Progenitor cell of endocrine pancreas (in vitro differentiated cells): ENCODE results near the gene RERG. TPM values are rescaled to one million over a fixed set of nuclear protein-coding genes. Genes with fewer than 3 reads are reported as not detected.

Source experiments
- DNase-seq: peaks from one replicate; pipeline ENCODE4 v3.0.0; 2021; ENCODE audit warnings: low spot score; ENCODE audit not compliant: unreplicated experiment
- H3K27ac Mint-ChIP-seq: 2 replicates; pipeline ENCODE4 v1.8.0; 2021; ENCODE audit warnings: mild to moderate bottlenecking, moderate library complexity, mixed read lengths
- H3K27me3 Mint-ChIP-seq: 2 replicates; pipeline ENCODE4 v1.8.0; 2021; ENCODE audit warnings: mixed read lengths
- H3K36me3 Mint-ChIP-seq: 2 replicates; pipeline ENCODE4 v1.8.0; 2022; ENCODE audit warnings: mixed read lengths; ENCODE audit not compliant: insufficient read depth
- H3K4me1 Mint-ChIP-seq: 2 replicates; pipeline ENCODE4 v1.8.0; 2021; ENCODE audit warnings: low read depth, mixed read lengths
- H3K4me3 Mint-ChIP-seq: 2 replicates; pipeline ENCODE4 v1.8.0; 2021; ENCODE audit warnings: low read depth, mild to moderate bottlenecking, moderate library complexity, mixed read lengths
- H3K9me3 Mint-ChIP-seq: 2 replicates; pipeline ENCODE4 v1.8.0; 2021; ENCODE audit warnings: low read depth, mixed read lengths
- total RNA-seq: library from RNA; stranded (reverse); gene quantifications from 2 replicates; pipeline ENCODE4 v1.2.1, GENCODE V29; 2021
- TF ChIP-seq, protein P1 (sequence below): fragments of 200-600 bp; sonication (generic); IDR thresholded peaks from one replicate; pipeline ENCODE4 v1.5.0; 2021; ENCODE audit warnings: antibody characterized with exemption, mild to moderate bottlenecking; ENCODE audit not compliant: unreplicated experiment

The RERG gene
- total RNA-seq, 1 donor from 2014 or later: 1.8 TPM

DNA sequence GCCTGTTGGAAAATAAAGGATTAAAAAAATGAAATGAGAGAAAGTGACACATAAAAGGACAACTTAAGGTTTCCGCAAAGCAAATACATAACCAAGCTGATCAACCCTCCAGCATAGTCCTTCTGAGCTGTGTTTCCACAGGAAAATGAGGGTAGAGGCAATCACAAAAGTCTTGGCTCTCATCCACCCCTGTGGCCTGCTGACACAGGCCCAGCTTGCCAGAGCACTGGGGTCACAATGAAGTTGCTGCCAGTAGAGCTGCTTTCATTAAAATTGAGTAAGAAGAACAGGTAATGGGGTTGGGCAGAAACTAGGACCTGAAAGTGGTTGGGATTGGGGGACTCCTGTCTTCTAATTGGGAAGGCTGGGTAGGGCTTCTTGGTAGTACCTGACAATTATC is 65.9 kb downstream of the RERG start:
- TF ChIP-seq, protein P1, sequence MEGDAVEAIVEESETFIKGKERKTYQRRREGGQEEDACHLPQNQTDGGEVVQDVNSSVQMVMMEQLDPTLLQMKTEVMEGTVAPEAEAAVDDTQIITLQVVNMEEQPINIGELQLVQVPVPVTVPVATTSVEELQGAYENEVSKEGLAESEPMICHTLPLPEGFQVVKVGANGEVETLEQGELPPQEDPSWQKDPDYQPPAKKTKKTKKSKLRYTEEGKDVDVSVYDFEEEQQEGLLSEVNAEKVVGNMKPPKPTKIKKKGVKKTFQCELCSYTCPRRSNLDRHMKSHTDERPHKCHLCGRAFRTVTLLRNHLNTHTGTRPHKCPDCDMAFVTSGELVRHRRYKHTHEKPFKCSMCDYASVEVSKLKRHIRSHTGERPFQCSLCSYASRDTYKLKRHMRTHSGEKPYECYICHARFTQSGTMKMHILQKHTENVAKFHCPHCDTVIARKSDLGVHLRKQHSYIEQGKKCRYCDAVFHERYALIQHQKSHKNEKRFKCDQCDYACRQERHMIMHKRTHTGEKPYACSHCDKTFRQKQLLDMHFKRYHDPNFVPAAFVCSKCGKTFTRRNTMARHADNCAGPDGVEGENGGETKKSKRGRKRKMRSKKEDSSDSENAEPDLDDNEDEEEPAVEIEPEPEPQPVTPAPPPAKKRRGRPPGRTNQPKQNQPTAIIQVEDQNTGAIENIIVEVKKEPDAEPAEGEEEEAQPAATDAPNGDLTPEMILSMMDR: no peak
- Mint-ChIP-seq H3K4me3 (no peak overlapping the region), H3K27ac (no peak overlapping the region)

DNA sequence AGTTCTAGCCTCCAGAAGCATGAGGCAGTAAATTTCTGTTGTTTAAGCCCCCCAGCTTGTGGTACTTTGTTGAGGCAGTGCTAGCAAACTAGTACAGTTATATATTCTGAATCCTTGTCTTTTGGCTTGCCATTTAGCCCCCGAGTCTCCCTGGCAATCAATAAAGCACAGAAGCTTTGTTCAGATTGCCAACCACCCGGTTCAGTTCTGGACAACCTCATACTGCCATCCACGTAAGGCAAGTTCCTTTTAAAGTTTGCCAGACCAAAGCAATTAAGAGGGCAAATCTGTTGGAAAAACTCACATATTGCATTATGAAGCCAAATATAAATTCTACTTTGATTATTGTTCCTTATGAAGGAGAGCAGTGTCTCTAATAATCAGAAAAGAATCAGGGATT is 67.1 kb downstream of the RERG start:
- Mint-ChIP-seq H3K27me3 (no peaks in the 10 kb centered on the region), H3K27ac (no peak overlapping the region), H3K9me3 (no peaks in the 10 kb centered on the region), H3K36me3 (no peaks in the 10 kb centered on the region), H3K4me3 (no peak overlapping the region), H3K4me1 (peaks cover 7% of the 10 kb centered on the region)
- DNase-seq: no peak
- TF ChIP-seq, protein P1: no peak

More for the DNA sequence above, 65.9 kb downstream of the RERG start:
- Mint-ChIP-seq H3K27me3 (no peaks in the 10 kb centered on the region), H3K9me3 (no peaks in the 10 kb centered on the region), H3K36me3 (no peaks in the 10 kb centered on the region), H3K4me1 (peaks cover 7% of the 10 kb centered on the region)
- DNase-seq: no peak

DNA sequence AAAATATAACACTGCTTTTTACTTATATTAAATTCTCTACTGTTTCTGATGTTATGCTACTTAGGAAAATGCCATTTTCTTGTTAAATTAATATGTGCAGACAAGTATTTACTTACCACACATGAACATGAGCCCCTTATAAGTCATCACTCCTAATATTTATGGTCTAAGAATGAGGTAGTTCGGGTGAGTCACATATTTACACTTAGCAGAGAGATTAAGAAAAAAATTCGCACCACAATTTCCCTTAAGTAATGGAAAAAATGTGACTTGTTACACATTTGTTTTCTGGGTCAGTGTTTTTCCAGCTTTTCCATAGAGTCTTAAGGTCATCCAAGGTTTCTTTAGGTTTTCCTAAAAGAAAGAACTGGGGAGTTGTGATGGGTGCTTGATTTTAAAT is 68.3 kb downstream of the RERG start:
- H3K27ac Mint-ChIP-seq: no peak overlapping the region
- no peak for DNase-seq
- no peaks in the 10 kb centered on the region for H3K27me3 Mint-ChIP-seq
- H3K4me1 Mint-ChIP-seq: peaks cover 7% of the 10 kb centered on the region
- H3K9me3 Mint-ChIP-seq: no peaks in the 10 kb centered on the region
- H3K36me3 Mint-ChIP-seq: no peaks in the 10 kb centered on the region
- TF ChIP-seq, protein P1: no peak
- no peak overlapping the region for H3K4me3 Mint-ChIP-seq

DNA sequence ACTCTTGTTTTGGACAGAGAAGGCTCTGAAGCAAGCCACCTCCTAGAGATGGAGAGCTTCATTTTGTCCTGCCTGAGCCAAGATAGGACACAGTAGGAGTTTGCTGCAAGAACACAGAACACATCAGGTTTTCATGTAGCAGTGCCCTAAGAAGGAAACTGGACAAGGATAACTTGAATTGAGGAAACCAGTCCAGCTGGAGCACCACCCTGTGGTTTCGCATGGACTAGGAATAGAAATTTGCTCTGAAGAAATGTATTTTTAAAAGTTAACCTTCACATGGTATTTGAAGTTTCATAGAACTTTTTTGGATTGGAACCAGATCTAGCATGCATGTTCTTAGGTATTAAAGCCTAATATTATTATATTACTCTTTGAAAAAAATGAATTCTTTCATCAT is 68.8 kb downstream of the RERG start:
- Mint-ChIP-seq H3K9me3 (no peaks in the 10 kb centered on the region), H3K27me3 (no peaks in the 10 kb centered on the region), H3K4me3 (no peak overlapping the region), H3K4me1 (peaks cover 7% of the 10 kb centered on the region), H3K27ac (no peak overlapping the region), H3K36me3 (no peaks in the 10 kb centered on the region)
- TF ChIP-seq, protein P1: peak; percentile 40
- no peak for DNase-seq

DNA sequence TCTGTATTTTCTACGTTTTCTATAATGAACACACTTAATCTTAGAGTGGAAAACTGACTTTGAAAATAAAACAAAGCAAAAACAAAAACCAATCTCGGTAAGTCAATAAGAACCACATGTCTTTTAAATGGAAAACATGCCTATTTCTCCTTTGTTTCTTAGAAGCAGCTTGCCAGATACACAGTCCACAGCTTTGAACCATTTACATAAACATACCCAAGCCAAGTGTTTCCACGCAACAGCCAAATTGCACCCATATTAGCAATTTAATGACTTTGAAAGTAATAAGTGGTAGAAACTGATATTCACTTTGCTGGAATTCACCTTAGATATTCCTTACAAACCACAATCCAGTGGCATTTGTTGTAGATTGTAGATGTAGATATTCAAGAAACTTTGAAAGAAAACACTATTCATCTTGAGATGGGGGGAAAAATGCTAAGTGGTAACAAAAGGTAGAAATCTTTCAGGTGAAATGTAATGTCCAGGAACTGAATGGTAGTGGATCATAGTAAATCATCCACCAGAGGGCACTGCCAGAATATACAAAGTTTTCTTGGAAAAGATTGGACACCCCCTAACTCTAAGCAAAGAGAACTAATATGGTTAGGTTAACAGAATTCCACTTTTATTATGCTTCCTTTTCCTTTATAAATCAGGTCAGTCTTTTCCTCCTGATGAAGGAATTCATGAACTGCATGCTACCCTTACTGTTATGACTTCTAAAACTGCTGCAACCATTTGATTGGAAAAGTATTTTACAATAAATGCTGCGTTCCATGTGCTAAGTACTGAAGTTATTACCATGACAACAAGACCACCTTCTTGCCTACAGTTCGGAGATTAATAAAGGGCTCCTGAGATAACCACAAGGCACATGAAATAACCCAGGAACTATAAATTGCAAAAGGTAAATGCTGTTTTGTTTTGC is 69.8 kb downstream of the RERG start:
- H3K36me3 Mint-ChIP-seq: no peaks in the 10 kb centered on the region
- H3K4me1 Mint-ChIP-seq: peaks cover 6% of the 10 kb centered on the region
- TF ChIP-seq, protein P1: peak; percentile 69
- no peaks in the 10 kb centered on the region for H3K9me3 Mint-ChIP-seq
- H3K4me3 Mint-ChIP-seq: no peak overlapping the region
- no peak for DNase-seq
- H3K27me3 Mint-ChIP-seq: no peaks in the 10 kb centered on the region
- no peak overlapping the region for H3K27ac Mint-ChIP-seq
